ENCODE data around the gene BTNL8. TPM values are rescaled to one million over a fixed set of nuclear protein-coding genes. Genes with fewer than 3 reads are reported as not detected.
"Not testable (repeated sequence)": the region's sequence is repeated elsewhere in the genome, so short reads cannot be mapped to it uniquely, and the experiment has no call there.

BTNL8 gene
- total RNA-seq, 2 donors from 2014 or later, result 0.40 TPM; not detected in 1

DNA sequence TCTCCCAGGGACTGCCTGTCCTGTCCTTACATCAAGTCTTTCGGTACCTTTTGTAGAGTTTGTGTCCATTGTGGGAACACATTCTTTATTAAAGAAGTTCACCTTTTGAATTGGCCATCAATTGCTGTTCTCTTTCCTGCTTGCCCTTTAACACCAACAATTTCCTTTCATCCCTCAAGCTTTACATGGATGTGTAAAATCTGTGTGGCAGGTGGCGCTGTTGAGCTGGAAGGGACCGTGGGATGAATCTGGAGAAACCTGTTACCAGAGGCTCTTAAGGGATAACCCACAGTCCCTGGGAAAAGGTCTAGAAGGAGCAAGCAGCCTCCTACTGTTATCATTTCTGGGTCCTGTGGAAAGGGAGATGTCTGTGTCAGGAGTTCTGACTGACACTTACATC, 30.0 kb upstream of the BTNL8 start:
- H3K27me3 Mint-ChIP-seq, result peaks cover 8% of the 10 kb centered on the region
- no peaks in the 10 kb centered on the region for H3K9me3 Mint-ChIP-seq
- peak; percentile 61 for ATAC-seq (replicated peaks)
- no peaks in the 10 kb centered on the region for H3K36me3 Mint-ChIP-seq (ENCODE audit: low read depth)
- no peak overlapping the region for H3K27ac Mint-ChIP-seq
- no peak overlapping the region for H3K4me3 Mint-ChIP-seq
- H3K4me1 Mint-ChIP-seq, result peaks cover 5% of the 10 kb centered on the region

DNA sequence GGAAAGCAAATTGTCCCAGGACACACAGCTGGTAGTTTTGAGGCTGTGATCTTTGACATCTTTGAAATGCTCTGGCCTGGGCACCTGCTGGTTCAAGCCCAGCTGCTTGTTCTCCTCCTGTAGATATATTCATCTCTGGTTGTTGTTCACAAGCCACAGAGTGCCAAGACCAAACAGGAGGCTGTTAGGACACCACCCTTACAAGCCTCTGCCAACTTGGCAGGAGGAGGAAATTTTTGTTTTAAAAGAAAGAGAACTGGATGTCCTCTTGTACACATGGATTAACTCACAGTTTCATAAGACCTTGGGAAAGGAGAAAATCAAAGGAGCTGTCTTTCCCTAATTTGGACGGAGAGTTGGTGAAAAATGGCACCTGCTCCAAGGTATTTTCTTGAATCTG, 29.4 kb upstream of the BTNL8 start:
- no peak overlapping the region for H3K27ac Mint-ChIP-seq
- peaks cover 8% of the 10 kb centered on the region for H3K27me3 Mint-ChIP-seq
- H3K4me1 Mint-ChIP-seq, result peaks cover 9% of the 10 kb centered on the region
- no peak overlapping the region for H3K4me3 Mint-ChIP-seq
- no peak for ATAC-seq (replicated peaks)
- no peaks in the 10 kb centered on the region for H3K36me3 Mint-ChIP-seq (ENCODE audit: low read depth)
- no peaks in the 10 kb centered on the region for H3K9me3 Mint-ChIP-seq

DNA sequence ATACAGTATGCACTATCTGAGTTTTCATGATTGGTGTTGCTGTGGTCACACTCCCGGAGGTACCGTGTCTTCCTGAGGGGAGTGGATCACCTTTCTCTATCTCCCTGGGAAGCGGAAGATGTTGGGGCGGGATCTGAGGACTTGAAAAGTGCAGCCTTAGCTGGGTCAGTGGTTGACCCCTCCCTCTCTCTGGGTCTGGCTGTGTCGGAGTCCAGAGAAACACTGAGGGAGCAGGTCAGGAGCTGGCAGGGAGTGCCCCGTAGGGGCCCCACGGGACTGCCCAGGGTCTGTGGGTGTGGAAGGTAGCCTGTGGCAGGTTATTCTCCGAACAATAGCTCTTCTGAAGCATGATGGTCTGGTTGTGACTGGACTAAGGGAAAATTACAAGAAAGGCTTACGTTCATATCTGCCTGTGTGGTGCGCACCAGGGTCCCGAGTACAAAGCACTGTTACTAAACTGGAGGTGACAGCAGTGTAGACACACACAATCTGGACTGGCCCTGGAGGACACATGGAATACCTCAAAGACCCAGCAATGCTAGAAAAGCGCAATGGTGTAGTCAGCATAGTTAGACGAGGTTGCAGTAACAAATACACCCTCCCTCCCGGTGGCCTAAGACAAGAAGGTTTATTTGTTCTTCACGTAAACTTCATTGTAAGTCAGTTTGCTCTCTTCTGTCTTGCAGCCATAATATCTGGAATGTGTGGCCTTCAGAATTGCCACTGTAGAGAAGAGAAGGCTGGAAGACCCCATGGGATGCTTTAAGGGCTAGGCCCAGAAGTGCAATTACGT, 28.5 kb upstream of the BTNL8 start:
- Mint-ChIP-seq H3K4me1 (peaks cover 9% of the 10 kb centered on the region), H3K9me3 (no peaks in the 10 kb centered on the region), H3K36me3 (ENCODE audit: low read depth) (no peaks in the 10 kb centered on the region), H3K27ac (no peak overlapping the region), H3K27me3 (peaks cover 8% of the 10 kb centered on the region), H3K4me3 (no peak overlapping the region)
- no peak for ATAC-seq (replicated peaks)

DNA sequence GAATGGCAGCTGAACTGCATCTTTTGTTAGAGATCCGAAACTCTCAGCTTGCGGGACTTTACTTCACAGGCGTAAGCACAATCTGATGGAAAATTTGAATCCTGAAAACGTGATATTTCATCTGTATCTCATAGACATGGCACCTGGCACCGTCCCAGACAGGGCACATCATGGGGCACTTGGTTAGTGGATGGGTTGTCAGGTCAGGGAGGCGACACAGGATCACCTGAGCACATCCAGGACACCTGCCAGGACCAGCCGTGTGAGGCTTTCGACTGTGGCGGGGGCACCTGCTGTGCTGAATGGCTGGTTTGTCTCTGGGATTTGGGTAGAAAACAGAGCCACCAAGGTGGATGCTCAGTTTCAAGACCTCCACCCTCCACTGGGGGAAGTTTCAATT, 26.5 kb upstream of the BTNL8 start:
- Mint-ChIP-seq H3K27me3 (peaks cover 3% of the 10 kb centered on the region), H3K4me3 (no peak overlapping the region), H3K36me3 (ENCODE audit: low read depth) (no peaks in the 10 kb centered on the region)

DNA sequence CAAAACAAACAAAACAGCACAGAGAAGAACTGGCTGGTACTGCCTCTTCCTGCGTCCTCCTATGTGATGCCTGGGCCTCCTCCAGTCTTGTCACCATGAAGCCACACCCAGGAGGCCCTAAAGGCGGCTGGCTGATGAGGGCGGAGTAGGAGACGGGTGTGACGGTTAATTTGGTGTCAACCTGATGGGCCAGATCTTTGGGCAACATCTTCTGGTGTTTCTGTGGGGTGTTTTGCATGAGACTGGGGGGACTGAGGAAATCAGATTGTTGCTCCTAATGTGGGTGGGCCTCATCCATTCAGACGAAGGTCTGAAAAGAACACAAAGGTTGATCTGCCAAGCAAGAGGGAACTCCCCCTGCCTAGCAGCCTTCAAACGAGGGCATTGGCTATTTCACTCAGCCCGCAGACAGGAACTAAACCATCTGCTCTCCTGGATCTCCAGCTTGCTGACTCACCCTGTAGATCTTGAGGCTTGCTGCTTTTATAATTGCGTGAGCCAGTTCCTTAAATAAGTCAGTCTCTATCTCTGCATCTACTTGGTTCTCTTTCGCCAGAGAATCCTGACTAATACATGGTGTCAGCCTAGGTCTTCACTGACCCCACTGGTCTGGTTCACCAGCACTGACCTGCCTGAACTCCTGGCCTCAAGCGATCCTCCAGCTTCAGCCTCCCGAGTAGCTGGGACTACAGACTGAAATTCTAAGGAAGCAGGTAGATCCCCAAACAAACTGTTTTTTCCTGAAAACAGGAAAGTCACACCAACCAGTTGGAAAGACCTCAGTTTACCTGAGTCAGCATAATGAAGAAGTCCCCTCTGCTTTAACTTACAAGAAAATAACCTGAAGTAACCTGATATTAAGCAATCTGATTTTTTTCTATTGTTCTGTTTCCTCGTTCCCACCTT, 25.1 kb upstream of the BTNL8 start:
- Mint-ChIP-seq H3K27ac (peak overlapping the region; percentile 66), H3K9me3 (no peaks in the 10 kb centered on the region), H3K27me3 (no peaks in the 10 kb centered on the region), H3K36me3 (ENCODE audit: low read depth) (no peaks in the 10 kb centered on the region), H3K4me3 (peak overlapping the region; percentile 55), H3K4me1 (peaks cover 9% of the 10 kb centered on the region)
- peak; percentile 86 for ATAC-seq (replicated peaks)

More for the DNA sequence above, 26.5 kb upstream of the BTNL8 start:
- no peak for ATAC-seq (replicated peaks)
- Mint-ChIP-seq H3K27ac (peak overlapping the region; percentile 66), H3K9me3 (no peaks in the 10 kb centered on the region), H3K4me1 (peaks cover 9% of the 10 kb centered on the region)

DNA sequence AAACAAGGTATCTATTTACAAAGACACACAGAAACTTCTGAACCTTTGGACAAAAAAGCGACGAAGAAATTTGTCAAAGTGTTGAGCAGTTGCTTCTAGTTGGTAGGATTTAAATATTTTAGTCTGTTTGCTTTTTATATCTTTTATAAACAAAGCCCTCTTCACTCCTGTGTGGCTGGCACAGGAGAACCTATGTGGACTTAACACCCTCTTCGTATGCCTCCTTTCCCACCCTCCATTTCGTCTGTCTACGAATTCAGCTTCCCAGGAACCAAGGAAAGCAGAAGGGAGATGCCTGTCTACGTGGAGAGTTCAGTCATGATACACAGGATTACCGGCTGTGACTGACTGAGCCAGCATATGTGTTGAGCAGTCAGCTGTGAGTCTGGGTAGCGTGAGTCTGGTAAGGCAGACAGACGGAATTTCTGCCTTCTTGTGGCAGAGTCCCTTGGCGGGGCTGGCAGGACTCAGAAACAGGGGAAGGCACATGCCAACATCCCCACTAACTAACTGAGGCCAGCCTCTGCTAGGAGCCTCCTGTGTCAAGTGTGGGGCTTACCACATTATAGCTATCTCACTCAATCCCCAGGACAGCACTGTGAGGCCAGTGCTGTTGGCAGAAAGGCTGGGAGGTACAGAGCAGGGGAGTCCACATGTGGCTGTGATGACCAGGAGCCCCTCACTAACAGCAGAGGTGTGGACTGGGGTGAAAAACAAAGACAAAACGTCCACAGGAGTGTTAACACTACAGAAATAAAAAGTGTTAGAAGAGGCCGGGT, 24.0 kb upstream of the BTNL8 start:
- no peak for ATAC-seq (replicated peaks)
- Mint-ChIP-seq H3K4me3 (no peak overlapping the region), H3K27me3 (no peaks in the 10 kb centered on the region), H3K27ac (no peak overlapping the region), H3K9me3 (no peaks in the 10 kb centered on the region), H3K36me3 (ENCODE audit: low read depth) (no peaks in the 10 kb centered on the region), H3K4me1 (peaks cover 9% of the 10 kb centered on the region)

DNA sequence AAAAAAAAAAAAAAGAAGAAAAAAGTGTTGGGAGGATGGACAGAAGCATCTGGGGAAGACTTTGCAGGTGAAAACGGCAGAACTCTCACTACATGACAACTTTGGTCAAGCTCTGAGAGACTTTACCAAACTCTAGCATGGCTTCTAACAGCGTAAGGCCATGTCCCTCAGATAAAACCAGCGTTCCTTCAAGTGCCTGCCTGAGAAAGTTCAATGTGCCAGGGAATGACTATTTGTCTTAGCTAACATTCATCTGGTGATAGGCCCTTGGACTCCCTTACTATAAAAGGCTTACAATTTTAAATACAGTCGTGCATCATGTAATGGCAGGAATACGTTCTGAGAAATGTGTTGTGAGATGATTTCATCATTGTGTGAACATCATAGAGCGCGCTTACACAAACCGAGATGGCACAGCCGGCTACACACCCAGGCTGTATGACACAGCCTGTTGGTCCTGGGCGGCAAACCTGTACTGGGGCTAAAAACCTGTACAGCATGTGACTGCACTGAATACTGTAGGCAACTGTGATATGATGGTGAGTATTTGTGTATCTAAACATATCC, 23.0 kb upstream of the BTNL8 start:
- no peaks in the 10 kb centered on the region for H3K9me3 Mint-ChIP-seq
- no peak for ATAC-seq (replicated peaks)
- no peak overlapping the region for H3K27ac Mint-ChIP-seq
- H3K4me3 Mint-ChIP-seq, result no peak overlapping the region
- peaks cover 9% of the 10 kb centered on the region for H3K4me1 Mint-ChIP-seq
- no peaks in the 10 kb centered on the region for H3K27me3 Mint-ChIP-seq
- no peaks in the 10 kb centered on the region for H3K36me3 Mint-ChIP-seq (ENCODE audit: low read depth)

DNA sequence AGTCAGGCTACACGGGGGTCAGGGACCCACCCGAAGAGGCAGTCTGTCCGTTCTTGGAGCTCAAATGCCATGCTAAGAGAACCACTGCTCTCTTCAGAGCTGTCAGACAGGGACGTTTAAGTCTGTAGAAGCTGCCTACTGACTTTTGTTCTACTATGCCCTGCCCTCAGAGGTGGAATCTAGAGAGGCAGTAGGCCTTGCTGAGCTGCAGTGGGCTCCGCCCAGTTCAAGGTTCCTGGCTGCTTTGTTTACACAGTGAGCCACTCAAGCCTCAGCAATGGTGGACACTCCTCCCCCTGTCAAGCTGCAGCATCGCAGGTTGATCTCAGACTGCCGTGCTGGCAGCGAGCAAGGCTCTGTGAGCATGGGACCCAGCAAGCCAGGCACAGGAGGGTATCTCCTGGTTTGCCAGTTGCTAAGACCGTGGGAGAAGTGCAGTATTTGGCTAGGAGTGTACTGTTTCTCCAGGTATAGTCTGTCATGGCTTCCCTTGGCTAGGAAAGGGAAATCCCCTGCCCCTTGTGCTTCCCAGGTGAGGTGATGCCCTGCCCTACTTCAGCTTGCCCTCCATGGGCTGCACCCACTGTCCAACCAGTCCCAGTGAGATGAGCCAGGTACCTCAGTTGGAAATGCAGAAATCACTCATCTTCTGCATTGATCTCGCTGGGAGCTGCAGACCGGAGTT, 13.0 kb upstream of the BTNL8 start:
- ATAC-seq (replicated peaks), result not testable (repeated sequence)

DNA sequence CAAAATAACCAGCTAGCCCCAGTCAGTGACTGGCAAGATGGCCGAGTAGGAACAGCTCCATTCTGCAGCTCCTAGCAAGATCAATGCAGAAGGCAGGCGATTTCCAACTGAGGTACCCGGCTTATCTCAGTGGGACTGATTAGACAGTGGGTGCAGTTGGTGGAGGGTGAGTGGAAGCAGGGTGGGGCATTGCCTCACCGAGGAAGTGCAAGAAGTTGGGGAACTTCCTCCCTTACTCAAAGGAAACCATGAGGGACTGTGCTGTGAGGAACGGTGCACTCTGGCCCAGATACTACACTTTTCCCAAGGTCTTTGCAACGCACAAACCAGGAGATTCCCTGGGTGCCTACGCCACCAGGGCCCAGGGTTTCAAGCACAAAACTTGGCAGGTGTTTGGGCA, 9.6 kb upstream of the BTNL8 start:
- H3K4me1 Mint-ChIP-seq, result no peaks in the 10 kb centered on the region
- ATAC-seq (replicated peaks), result no peak
- no peak overlapping the region for H3K27ac Mint-ChIP-seq
- no peaks in the 10 kb centered on the region for H3K9me3 Mint-ChIP-seq
- H3K27me3 Mint-ChIP-seq, result peaks cover 40% of the 10 kb centered on the region
- H3K4me3 Mint-ChIP-seq, result no peak overlapping the region
- no peaks in the 10 kb centered on the region for H3K36me3 Mint-ChIP-seq (ENCODE audit: low read depth)

More for the DNA sequence above, 13.0 kb upstream of the BTNL8 start:
- H3K4me1 Mint-ChIP-seq; H3K4me3 Mint-ChIP-seq; H3K9me3 Mint-ChIP-seq; H3K27ac Mint-ChIP-seq; H3K36me3 Mint-ChIP-seq (ENCODE audit: low read depth): not testable (repeated sequence)
- peaks cover 45% of the 10 kb centered on the region for H3K27me3 Mint-ChIP-seq

DNA sequence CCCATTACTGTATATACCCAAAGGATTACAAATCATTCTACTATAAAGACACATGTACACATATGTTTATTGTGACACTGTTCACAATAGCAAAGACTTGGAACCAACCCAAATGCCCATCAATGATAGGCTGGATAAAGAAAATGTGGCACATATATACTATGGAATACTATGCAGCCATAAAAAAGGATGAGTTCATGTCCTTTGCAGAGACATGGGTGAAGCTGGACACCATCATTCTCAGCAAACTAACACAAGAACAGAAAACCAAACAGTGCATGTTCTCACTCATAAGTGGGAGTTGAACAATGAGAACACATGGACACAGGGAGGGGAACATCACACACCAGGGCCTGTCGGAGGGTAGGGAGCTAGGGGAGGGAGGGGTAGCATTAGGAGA, 3.6 kb upstream of the BTNL8 start:
- not testable (repeated sequence) for H3K4me3 Mint-ChIP-seq; H3K27ac Mint-ChIP-seq; H3K4me1 Mint-ChIP-seq; ATAC-seq (replicated peaks); H3K36me3 Mint-ChIP-seq (ENCODE audit: low read depth); H3K9me3 Mint-ChIP-seq
- peaks cover 14% of the 10 kb centered on the region for H3K27me3 Mint-ChIP-seq

DNA sequence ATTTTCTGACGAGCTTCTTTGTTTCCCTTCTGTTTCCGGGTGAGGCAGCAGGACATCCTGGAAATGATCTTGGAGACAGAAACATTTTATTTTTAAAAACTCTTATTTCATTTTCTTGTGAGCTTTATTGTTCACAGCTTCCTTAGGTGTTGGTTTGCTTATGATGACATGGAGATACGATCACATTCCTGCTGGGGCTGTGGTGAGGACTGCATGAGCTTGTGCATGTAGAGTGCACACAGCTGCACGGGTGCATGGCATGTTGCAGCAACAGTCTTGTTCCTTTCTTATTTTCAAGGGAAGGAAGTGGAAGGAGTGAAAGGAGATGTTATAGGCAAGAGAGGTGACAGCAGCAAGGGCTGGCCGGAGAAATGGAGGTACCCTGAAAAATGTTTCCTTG, 1.2 kb downstream of the BTNL8 start:
- Mint-ChIP-seq H3K27me3 (no peaks in the 10 kb centered on the region), H3K4me1 (no peaks in the 10 kb centered on the region), H3K4me3 (no peak overlapping the region), H3K36me3 (ENCODE audit: low read depth) (no peaks in the 10 kb centered on the region), H3K9me3 (no peaks in the 10 kb centered on the region), H3K27ac (no peak overlapping the region)
- ATAC-seq (replicated peaks), result no peak

DNA sequence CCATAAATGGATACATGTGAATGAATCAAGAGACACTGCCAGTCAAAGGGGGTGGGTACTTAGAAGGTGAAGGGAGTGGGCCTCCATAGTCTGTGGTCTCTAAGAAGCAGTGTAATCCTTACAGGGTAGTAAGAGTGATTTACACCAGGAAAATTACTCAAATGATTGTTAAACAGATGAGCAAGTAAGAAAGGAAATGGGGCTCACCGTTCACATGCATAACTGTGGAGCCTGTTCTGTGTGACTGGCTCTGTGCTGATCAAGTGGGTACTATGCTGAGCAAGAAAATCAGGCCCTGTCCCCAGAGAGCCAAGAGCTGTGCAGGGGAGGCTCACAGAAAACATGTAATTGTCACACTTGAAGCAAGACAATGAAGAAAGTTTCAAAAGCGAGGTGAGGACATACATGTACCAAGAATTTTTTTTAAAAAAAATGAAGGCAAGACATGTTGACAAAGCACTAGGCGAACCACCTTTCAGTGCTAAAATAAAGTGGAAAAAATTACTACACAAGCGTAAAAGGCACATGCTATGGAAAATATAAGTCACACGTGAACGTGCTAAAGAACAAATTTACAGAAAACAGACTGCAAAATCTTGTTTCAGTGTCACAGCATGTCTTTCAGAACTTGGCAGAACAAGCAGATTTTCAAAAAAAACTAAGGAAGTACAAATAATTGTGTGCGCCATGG, 2.5 kb downstream of the BTNL8 start:
- peak; percentile 78 for ATAC-seq (replicated peaks)
- Mint-ChIP-seq H3K36me3 (ENCODE audit: low read depth) (no peaks in the 10 kb centered on the region), H3K27me3 (no peaks in the 10 kb centered on the region), H3K4me1 (no peaks in the 10 kb centered on the region), H3K9me3 (no peaks in the 10 kb centered on the region), H3K4me3 (no peak overlapping the region), H3K27ac (peak overlapping the region; percentile 45)

DNA sequence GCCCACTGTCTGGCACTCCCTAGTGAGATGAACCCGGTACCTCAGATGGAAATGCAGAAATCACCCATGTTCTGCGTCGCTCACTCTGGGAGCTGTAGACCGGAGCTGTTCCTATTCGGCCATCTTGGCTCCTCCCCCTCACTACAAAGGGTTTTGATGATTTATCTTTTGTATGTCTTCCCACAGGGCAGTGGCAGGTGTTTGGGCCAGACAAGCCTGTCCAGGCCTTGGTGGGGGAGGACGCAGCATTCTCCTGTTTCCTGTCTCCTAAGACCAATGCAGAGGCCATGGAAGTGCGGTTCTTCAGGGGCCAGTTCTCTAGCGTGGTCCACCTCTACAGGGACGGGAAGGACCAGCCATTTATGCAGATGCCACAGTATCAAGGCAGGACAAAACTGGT, 9.4 kb downstream of the BTNL8 start:
- Mint-ChIP-seq H3K9me3 (no peaks in the 10 kb centered on the region), H3K27ac (no peak overlapping the region), H3K27me3 (peaks cover 27% of the 10 kb centered on the region), H3K4me3 (no peak overlapping the region), H3K4me1 (no peaks in the 10 kb centered on the region), H3K36me3 (ENCODE audit: low read depth) (no peaks in the 10 kb centered on the region)
- ATAC-seq (replicated peaks), result no peak

Measured in activated T-helper 17 cell treated with anti-CD3 and anti-CD28 coated beads, Interleukin-2, amount 50 U/mL, for 72 hours (primary cell).